GM12874 (cell line): ENCODE results near the gene CTCF.

Experiments
- CTCF ChIP-seq: IDR thresholded peaks from 2 replicates; pipeline ENCODE4 v1.5.1; 2011; ENCODE audit warnings: low read depth, mild to moderate bottlenecking, control low read depth, low read length, moderate library complexity; ENCODE audit not compliant: insufficient read depth

Gene CTCF

GRCh38 chr16:67676939-67677338 lies 114.6 kb downstream of the CTCF start:
- no peak for TF ChIP-seq CTCF

- no peak for TF ChIP-seq CTCF
These were observed 115.4 kb downstream of the CTCF start for GRCh38 chr16:67677712-67678111.

- TF ChIP-seq CTCF, result no peak
These were observed 116.2 kb downstream of the CTCF start for GRCh38 chr16:67678354-67679023.

GRCh38 chr16:67679935-67680897 lies 117.9 kb downstream of the CTCF start:
- TF ChIP-seq CTCF, result no peak

GRCh38 chr16:67683767-67684166 lies 121.4 kb downstream of the CTCF start:
- no peak for TF ChIP-seq CTCF

- TF ChIP-seq CTCF, result no peak
These were observed 123.2 kb downstream of the CTCF start for GRCh38 chr16:67685388-67686112.
